ENCODE data around the gene RAPGEF2.
"Not testable (repeated sequence)": the region's sequence is repeated elsewhere in the genome, so short reads cannot be mapped to it uniquely, and the experiment has no call there.

RAPGEF2 gene

GRCh38 chr4:159177265-159178150 lies 74.6 kb downstream of the RAPGEF2 start:
- intact Hi-C loops (cut with DNase I), result loop anchor here (5.0 to 10.0 kb wide), 3 partner anchors 75 to 320 kb away; partner anchors contain the start of gene RAPGEF2
- no peak for DNase-seq

- DNase-seq, result no peak
- intact Hi-C loops (cut with DNase I), result loop anchor here (5.0 to 10.0 kb wide), 3 partner anchors 76 to 321 kb away; partner anchors contain the start of gene RAPGEF2
Observed at GRCh38 chr4:159178151-159178546, 75.3 kb downstream of the RAPGEF2 start.

- intact Hi-C loops (cut with DNase I), result loop anchor here (5.0 to 10.0 kb wide), 3 partner anchors 77 to 322 kb away; partner anchors contain the start of gene RAPGEF2
- DNase-seq, result no peak
Observed at GRCh38 chr4:159178979-159179969, 76.4 kb downstream of the RAPGEF2 start.

- intact Hi-C loops (cut with DNase I); DNase-seq: not testable (repeated sequence)
Observed at GRCh38 chr4:159183885-159184605, 81.2 kb downstream of the RAPGEF2 start.

- intact Hi-C loops (cut with DNase I), result no loop called here
Observed at GRCh38 chr4:159185591-159186023, 82.7 kb downstream of the RAPGEF2 start.

GRCh38 chr4:159188646-159189045 lies 85.8 kb downstream of the RAPGEF2 start:
- intact Hi-C loops (cut with DNase I), result no loop called here
- no peak for DNase-seq

More at GRCh38 chr4:159185591-159186023, 82.7 kb downstream of the RAPGEF2 start:
- DNase-seq, result no peak

GRCh38 chr4:159190651-159191050 lies 87.8 kb downstream of the RAPGEF2 start:
- DNase-seq, result no peak
- intact Hi-C loops (cut with DNase I), result no loop called here

GRCh38 chr4:159191989-159192388 lies 89.1 kb downstream of the RAPGEF2 start:
- DNase-seq, result no peak
- intact Hi-C loops (cut with DNase I), result no loop called here

- intact Hi-C loops (cut with DNase I), result no loop called here
- DNase-seq, result no peak
Observed at GRCh38 chr4:159193046-159193620, 90.3 kb downstream of the RAPGEF2 start.

- no peak for DNase-seq
- intact Hi-C loops (cut with DNase I), result no loop called here
Observed at GRCh38 chr4:159195361-159195769, 92.5 kb downstream of the RAPGEF2 start.

GRCh38 chr4:159197260-159197884 lies 94.5 kb downstream of the RAPGEF2 start:
- intact Hi-C loops (cut with DNase I), result no loop called here
- peak in 12 of 42 donors; percentile 11 to 61 (median 32) for DNase-seq

- no peak for DNase-seq
- intact Hi-C loops (cut with DNase I), result no loop called here
Observed at GRCh38 chr4:159197885-159198269, 95.0 kb downstream of the RAPGEF2 start.

- DNase-seq, result no peak
- intact Hi-C loops (cut with DNase I), result loop anchor here (10.0 kb wide), 2 partner anchors 345 to 475 kb away; partner anchors contain the start of gene PPID
Observed at GRCh38 chr4:159199826-159200225, 96.9 kb downstream of the RAPGEF2 start.

GRCh38 chr4:159201168-159201567 lies 98.3 kb downstream of the RAPGEF2 start:
- no peak for DNase-seq
- intact Hi-C loops (cut with DNase I), result loop anchor here (10.0 kb wide), 2 partner anchors 346 to 476 kb away; partner anchors contain the start of gene PPID

- intact Hi-C loops (cut with DNase I), result loop anchor here (10.0 kb wide), 2 partner anchors 350 to 480 kb away; partner anchors contain the start of gene PPID
- no peak for DNase-seq
Observed at GRCh38 chr4:159204566-159204965, 101.7 kb downstream of the RAPGEF2 start.

GRCh38 chr4:159205466-159205865 lies 102.6 kb downstream of the RAPGEF2 start:
- intact Hi-C loops (cut with DNase I), result loop anchor here (10.0 kb wide), 2 partner anchors 351 to 481 kb away; partner anchors contain the start of gene PPID
- DNase-seq, result no peak

- DNase-seq, result no peak
- intact Hi-C loops (cut with DNase I), result loop anchor here (10.0 kb wide), 2 partner anchors 352 to 482 kb away; partner anchors contain the start of gene PPID
Observed at GRCh38 chr4:159206427-159206871, 103.6 kb downstream of the RAPGEF2 start.

Measured in head of caudate nucleus (tissue), 42 donors.